HG02759 (cell line): Measurements from ENCODE around the gene MAP4K2.

Experiments used
- ATAC-seq: cut with Tn5 transposase; IDR thresholded peaks from one replicate; pipeline ENCODE4 v1.9.1; 2021; ENCODE audit warnings: mild to moderate bottlenecking, moderate library complexity; ENCODE audit not compliant: unreplicated experiment

Gene MAP4K2

DNA sequence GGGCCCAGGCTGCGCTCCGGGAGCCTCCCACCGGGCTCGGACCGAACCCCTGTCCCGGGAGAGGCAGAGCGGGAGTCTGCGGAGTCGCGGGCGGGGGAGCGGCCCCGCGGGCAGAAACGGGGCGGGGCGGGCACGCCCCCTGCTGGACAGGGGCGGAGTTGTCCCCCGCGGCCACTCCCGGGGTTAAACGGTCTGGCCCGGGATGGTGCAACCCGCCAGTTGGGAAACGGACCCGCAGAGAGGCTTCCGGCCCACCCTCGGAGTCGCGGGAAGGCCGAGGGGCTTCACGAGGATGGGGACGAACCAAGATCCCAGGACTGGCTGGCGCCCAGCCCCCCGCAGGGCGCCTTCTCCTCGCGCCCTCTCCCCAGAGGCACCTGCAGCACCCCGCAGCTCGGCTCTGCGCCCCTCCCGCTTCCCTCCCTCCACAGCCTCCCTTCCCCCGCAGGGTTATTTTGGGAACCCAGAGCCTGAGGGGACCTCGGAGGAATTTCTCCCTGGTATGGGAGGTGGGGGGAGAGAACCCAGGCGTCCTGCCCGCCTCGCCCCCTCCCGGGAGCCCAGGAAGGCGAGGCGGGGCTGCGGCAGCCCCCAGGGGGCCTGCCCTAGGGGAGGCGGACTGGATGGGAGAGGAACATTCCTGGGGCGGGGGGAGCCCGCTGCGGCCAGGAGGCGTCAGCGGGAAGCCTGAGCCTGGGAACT lies 60.0 kb downstream of the MAP4K2 start:
- peak; percentile 36 for ATAC-seq

DNA sequence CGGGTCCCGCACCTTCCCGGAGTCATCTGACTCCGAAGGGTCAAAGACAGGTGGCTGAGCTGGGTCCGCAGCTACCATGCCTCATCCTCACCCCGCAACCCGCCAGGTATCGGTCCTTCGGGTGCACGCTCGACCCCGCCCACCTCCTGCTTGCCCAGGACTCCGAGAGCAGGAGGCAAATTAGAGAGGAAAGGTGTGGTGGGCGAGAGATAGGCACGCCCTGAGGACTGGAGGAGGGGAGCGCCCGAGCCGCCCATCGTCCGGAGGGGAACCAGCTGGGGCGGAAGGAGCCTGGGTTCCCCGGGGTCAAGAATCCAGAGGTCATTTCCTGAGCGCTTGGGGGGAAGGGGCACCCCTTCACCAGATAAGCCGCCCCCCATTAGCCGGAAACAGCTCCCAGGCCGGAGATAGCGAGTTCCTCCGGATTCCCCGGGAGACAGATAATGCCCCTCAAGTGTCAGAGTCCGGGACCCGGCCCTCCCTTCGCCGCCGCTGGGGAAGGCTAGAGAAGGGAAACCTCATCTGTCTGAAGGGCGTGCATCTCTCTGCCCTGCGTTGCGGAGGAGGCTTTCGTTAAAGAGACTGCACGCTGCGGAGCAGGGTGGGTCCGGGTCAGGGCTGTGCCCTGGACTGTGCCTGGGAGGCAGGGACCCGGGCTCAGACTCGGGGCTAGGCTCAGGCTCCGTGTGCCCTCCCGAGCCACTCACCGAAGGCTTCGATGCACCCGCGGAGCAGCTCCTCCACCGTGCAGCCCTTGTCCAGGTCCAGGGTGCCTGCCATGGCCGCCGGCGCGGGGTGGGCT lies 60.7 kb downstream of the MAP4K2 start:
- ATAC-seq = no peak

DNA sequence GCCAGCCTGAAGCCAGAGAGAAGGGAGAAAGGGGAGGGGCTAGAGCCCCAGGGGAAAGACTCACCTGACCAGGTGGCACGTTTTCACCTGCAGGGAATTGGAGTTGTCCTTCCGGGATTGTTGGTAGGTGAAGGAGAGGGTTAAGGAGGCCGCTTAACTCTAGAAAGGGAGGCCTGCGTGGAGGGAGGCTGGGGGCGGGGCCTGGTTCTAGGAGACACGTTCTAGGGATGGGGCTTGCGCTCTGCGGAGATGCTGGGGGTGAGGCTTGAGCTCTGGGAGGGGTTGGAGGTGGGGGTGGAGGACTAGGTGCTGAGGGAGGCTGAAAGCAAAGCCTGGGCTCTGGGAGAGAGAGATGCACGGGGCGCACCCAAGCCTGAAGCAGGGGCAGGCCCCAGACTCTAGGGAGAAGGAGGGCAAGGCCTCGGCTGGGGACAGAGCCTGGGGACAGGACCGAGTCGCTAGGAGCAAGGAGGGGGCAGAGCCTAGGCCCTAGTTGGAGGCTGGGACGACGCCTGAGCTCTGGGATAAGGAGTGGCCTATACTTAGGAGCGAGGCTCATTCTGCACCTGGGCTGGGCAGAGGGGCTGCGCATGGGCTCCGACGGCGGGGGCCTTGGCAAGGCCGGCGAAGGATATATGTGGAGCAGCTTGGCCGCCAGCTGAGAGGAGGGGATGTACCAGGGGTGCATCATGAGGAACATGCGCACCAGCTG lies 61.5 kb downstream of the MAP4K2 start:
- no peak for ATAC-seq

DNA sequence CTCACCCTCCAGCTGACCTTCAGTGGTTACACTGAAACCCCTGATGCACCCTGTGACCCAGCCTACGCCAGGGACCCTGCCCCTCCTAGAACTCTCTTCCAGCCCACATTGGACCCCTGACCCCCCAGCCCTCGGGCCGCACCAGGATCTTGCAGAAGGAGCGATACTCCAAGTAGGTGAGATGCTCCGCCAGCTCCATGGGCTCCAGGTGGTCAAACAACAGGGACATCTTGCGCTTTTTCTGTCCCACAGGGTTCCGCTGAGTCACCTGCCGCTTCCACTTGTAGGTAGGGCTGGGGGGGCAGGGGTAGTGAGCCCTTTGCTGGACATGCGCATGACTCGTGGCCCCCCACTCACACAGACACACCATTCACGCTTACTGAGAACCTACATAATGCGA lies 63.1 kb downstream of the MAP4K2 start:
- no peak for ATAC-seq

DNA sequence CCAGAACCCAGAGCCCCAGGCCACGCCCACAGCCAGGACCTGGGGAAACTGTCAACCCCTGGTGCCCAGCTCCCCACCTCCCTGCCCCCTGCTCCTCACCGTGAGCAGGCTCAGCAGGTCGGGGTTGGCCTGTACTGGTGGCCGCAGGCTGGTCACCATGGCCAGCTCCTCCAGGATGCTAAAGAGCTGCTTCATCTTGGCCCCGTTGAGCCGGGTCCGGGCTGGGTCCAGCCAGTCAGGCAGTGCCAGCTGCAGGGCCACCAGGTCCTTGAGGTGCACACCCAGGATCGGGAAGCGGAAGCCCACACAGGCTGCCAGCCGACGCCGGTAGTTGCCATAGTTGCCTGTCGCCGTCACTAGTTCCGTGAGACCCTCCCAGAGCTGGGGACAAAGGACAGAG lies 66.4 kb downstream of the MAP4K2 start:
- no peak for ATAC-seq

DNA sequence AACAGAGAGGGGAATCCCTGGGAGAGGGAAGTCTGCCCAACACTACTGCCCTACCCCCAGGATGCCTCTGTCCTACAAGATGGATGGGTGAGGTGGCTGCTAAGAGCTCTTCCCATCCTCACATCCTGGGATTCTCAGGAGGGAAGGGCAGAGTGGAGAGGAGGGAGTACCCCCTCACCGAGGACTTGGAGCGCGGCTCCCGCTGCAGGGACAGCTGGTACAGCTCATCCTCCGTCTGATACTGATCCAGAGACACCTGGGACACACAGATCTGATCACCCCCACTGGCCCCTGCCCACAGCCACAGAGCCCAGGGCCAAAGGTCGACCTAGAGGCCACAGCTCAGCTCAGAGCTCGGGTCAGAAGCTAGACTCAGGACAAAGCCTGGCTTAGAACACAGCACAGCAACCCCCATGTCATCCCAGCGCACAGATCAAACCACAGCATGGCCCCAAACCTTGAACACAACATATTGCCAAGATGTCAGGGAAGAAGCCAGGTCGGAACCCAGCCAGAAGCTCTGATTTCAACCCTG lies 67.2 kb downstream of the MAP4K2 start:
- ATAC-seq = no peak
